AG10803 (cell line): ENCODE results near the gene BRS3.

ENCODE experiments used
- DNase-seq: peaks from one replicate; pipeline ENCODE4 v3.0.0; 2010; ENCODE audit warnings: low read depth
- H3K4me3 ChIP-seq: 2 replicates; pipeline ENCODE4 v1.5.1; 2011; ENCODE audit warnings: mild to moderate bottlenecking, low read length, control low read depth
- TF ChIP-seq, protein P1 (sequence below): conservative IDR thresholded peaks from 2 replicates; pipeline ENCODE4 v1.5.1; 2011; ENCODE audit warnings: mild to moderate bottlenecking, low read length, control low read depth, inconsistent platforms

Gene BRS3

GRCh38 chrX:136540226-136540625 lies 52.5 kb downstream of the BRS3 start:
- no peak for DNase-seq
- TF ChIP-seq, protein P1, sequence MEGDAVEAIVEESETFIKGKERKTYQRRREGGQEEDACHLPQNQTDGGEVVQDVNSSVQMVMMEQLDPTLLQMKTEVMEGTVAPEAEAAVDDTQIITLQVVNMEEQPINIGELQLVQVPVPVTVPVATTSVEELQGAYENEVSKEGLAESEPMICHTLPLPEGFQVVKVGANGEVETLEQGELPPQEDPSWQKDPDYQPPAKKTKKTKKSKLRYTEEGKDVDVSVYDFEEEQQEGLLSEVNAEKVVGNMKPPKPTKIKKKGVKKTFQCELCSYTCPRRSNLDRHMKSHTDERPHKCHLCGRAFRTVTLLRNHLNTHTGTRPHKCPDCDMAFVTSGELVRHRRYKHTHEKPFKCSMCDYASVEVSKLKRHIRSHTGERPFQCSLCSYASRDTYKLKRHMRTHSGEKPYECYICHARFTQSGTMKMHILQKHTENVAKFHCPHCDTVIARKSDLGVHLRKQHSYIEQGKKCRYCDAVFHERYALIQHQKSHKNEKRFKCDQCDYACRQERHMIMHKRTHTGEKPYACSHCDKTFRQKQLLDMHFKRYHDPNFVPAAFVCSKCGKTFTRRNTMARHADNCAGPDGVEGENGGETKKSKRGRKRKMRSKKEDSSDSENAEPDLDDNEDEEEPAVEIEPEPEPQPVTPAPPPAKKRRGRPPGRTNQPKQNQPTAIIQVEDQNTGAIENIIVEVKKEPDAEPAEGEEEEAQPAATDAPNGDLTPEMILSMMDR = no peak

DNA sequence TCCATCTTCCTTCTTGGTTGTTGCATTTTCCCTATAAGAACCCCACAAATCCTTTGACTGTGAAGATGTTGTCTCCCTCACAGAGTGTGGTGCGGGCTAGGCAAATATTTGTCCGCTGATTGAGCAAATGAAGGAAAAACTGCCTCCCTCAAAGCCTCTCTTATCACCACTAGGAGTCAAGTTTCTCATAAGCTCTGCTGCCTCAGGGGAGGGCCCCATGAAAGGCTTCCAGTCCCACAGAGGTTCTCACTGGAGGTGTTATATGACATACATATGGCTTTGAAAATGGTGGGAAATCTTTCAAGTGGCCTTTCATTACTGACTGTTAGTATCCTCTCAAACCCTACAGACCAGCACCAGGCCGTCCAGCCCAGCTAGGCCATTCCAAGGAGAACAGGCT lies 53.5 kb downstream of the BRS3 start:
- DNase-seq = no peak
- TF ChIP-seq, protein P1 = no peak
- H3K4me3 ChIP-seq = no peak overlapping the region

More at GRCh38 chrX:136540226-136540625, 52.5 kb downstream of the BRS3 start:
- no peak overlapping the region for H3K4me3 ChIP-seq

GRCh38 chrX:136542281-136542680 lies 54.5 kb downstream of the BRS3 start:
- H3K4me3 ChIP-seq = no peak overlapping the region
- TF ChIP-seq, protein P1 = no peak
- DNase-seq = no peak
